Neuronal stem cell (in vitro differentiated cells): Measurements from ENCODE around the gene KRTAP10-7.

Experiments used
- DNase-seq: peaks from one replicate; pipeline ENCODE4 v3.0.0-alpha.2; 2013; ENCODE audit warnings: low spot score
- H2AFZ ChIP-seq: one replicate; pipeline ENCODE4 v1.6.1; 2013; ENCODE audit warnings: mild to moderate bottlenecking, low read length, inconsistent platforms
- H2AK5ac ChIP-seq: 2 replicates; pipeline ENCODE4 v1.6.1; 2013; ENCODE audit warnings: low read depth, mild to moderate bottlenecking, inconsistent platforms, low read length, moderate library complexity, mixed read lengths
- H2BK120ac ChIP-seq: 2 replicates; pipeline ENCODE4 v1.6.1; 2013; ENCODE audit warnings: low read depth, mild to moderate bottlenecking, inconsistent platforms, low read length, moderate library complexity, mixed read lengths
- H2BK12ac ChIP-seq: one replicate; pipeline ENCODE4 v1.6.1; 2013; ENCODE audit warnings: low read length, inconsistent platforms
- H2BK15ac ChIP-seq: 2 replicates; pipeline ENCODE4 v1.6.1; 2013; ENCODE audit warnings: mild to moderate bottlenecking, low read length, inconsistent platforms, mixed read lengths
- H2BK5ac ChIP-seq: one replicate; pipeline ENCODE4 v1.6.1; 2013; ENCODE audit warnings: inconsistent platforms, mild to moderate bottlenecking, low read length, moderate library complexity
- H3K14ac ChIP-seq: one replicate; pipeline ENCODE4 v1.6.1; 2013; ENCODE audit warnings: low read length, inconsistent platforms
- H3K18ac ChIP-seq: 2 replicates; pipeline ENCODE4 v1.6.1; 2013; ENCODE audit warnings: low read length, inconsistent platforms
- H3K23ac ChIP-seq: 2 replicates; pipeline ENCODE4 v1.6.1; 2013; ENCODE audit warnings: low read depth, mild to moderate bottlenecking, mixed read lengths, low read length, inconsistent platforms; ENCODE audit not compliant: poor library complexity
- H3K27ac ChIP-seq: replicated peaks from 3 replicates; pipeline ENCODE4 v1.5.1; 2013; ENCODE audit warnings: low read length, inconsistent platforms
- H3K27me3 ChIP-seq, 3 experiments: 2 replicates each; pipeline ENCODE4 v1.6.1; 2013; ENCODE audit warnings: low read length in 3 of 3, mild to moderate bottlenecking in 2 of 3, inconsistent platforms in 1 of 3, low read depth in 1 of 3, mixed read lengths in 1 of 3, moderate library complexity in 1 of 3; ENCODE audit not compliant: control insufficient read depth in 3 of 3, insufficient read depth in 3 of 3
- H3K36me3 ChIP-seq, 2 donors: replicated peaks in 1 of 2; 2 replicates each; pipeline ENCODE4 v1.6.1; 2013; ENCODE audit warnings: low read length in 2 of 2; ENCODE audit not compliant: control insufficient read depth in 2 of 2, insufficient read depth in 2 of 2
- H3K4ac ChIP-seq: 2 replicates; pipeline ENCODE4 v1.6.1; 2013; ENCODE audit warnings: inconsistent platforms, mild to moderate bottlenecking, low read length, moderate library complexity
- H3K4me1 ChIP-seq, 2 donors: 1 replicate in 1 of 2; 2 replicates in 1 of 2; pipeline ENCODE4 v1.6.1; 2013; ENCODE audit warnings: low read length in 2 of 2, low read depth in 1 of 2; ENCODE audit not compliant: control insufficient read depth in 2 of 2, insufficient read depth in 1 of 2
- H3K4me2 ChIP-seq: one replicate; pipeline ENCODE4 v1.6.1; 2013; ENCODE audit warnings: mild to moderate bottlenecking, low read length, inconsistent platforms; ENCODE audit not compliant: insufficient read depth, poor library complexity, severe bottlenecking
- H3K4me3 ChIP-seq, 2 donors: 2 replicates each; pipeline ENCODE4 v1.5.1; 2013; ENCODE audit warnings: low read length in 2 of 2, mild to moderate bottlenecking in 2 of 2, inconsistent platforms in 1 of 2, moderate library complexity in 1 of 2
- H3K79me1 ChIP-seq: one replicate; pipeline ENCODE4 v1.6.1; 2013; ENCODE audit warnings: low read depth, mild to moderate bottlenecking, inconsistent platforms, low read length, moderate library complexity
- H3K9ac ChIP-seq: one replicate; pipeline ENCODE4 v1.6.1; 2013; ENCODE audit warnings: mild to moderate bottlenecking, low read depth, low read length, inconsistent platforms; ENCODE audit not compliant: poor library complexity
- H3K9me3 ChIP-seq, 2 donors: replicated peaks in 1 of 2; 2 replicates each; pipeline versions ENCODE3 to v1.6.1; 2013; ENCODE audit warnings: low read length in 2 of 2, mild to moderate bottlenecking in 2 of 2, inconsistent platforms in 1 of 2, low read depth in 1 of 2, mixed read lengths in 1 of 2, moderate library complexity in 1 of 2; ENCODE audit not compliant: control insufficient read depth in 2 of 2, insufficient read depth in 1 of 2
- H4K8ac ChIP-seq: one replicate; pipeline ENCODE4 v1.6.1; 2013; ENCODE audit warnings: low read depth, mild to moderate bottlenecking, inconsistent platforms, low read length, moderate library complexity
- H4K91ac ChIP-seq: one replicate; pipeline ENCODE4 v1.6.1; 2013; ENCODE audit warnings: low read length, low read depth, mild to moderate bottlenecking, inconsistent platforms; ENCODE audit not compliant: poor library complexity
- WGBS, 2 donors: extraction: QIAGEN DNeasy Blood & Tissue Kit; methylation state at CpG; one replicate each; pipeline ENCODE4 v1.1.7; 2013; ENCODE audit warnings: missing lambda C conversion rate in 2 of 2, mixed read lengths in 1 of 2; ENCODE audit not compliant: insufficient read length in 2 of 2, insufficient replicate concordance in 1 of 2; ENCODE audit errors: extremely low coverage in 2 of 2; 5-methylcytosine and 5-hydroxymethylcytosine counted together

The KRTAP10-7 gene

GRCh38 chr21:44618504-44618903 lies 18.1 kb downstream of the KRTAP10-7 start:
- H2AFZ ChIP-seq, result no peak overlapping the region
- H3K4me2 ChIP-seq, result no peak overlapping the region
- H2BK15ac ChIP-seq, result no peak overlapping the region
- H3K9ac ChIP-seq, result no peak overlapping the region
- H3K27me3 ChIP-seq, result no peaks in the 10 kb centered on the region
- no peak overlapping the region for H3K4me3 ChIP-seq
- H3K18ac ChIP-seq, result no peak overlapping the region
- no peak overlapping the region for H2BK5ac ChIP-seq
- H3K79me1 ChIP-seq, result no peaks in the 10 kb centered on the region
- no peak overlapping the region for H2AK5ac ChIP-seq
- H3K36me3 ChIP-seq, result no peaks in the 10 kb centered on the region
- no peak overlapping the region for H2BK12ac ChIP-seq
- H3K23ac ChIP-seq, result no peak overlapping the region
- no peak overlapping the region for H4K8ac ChIP-seq
- no peak overlapping the region for H3K27ac ChIP-seq
- no CpG with 5 or more reads among the region's 4 CpGs for WGBS, 2 donors
- no peaks in the 10 kb centered on the region for H3K4me1 ChIP-seq
- H3K4ac ChIP-seq, result no peak overlapping the region
- no peak overlapping the region for H4K91ac ChIP-seq
- no peak overlapping the region for H2BK120ac ChIP-seq
- peaks cover 5% of the 10 kb centered on the region in 2 donors for H3K9me3 ChIP-seq
- no peak for DNase-seq
- H3K14ac ChIP-seq, result no peak overlapping the region

DNA sequence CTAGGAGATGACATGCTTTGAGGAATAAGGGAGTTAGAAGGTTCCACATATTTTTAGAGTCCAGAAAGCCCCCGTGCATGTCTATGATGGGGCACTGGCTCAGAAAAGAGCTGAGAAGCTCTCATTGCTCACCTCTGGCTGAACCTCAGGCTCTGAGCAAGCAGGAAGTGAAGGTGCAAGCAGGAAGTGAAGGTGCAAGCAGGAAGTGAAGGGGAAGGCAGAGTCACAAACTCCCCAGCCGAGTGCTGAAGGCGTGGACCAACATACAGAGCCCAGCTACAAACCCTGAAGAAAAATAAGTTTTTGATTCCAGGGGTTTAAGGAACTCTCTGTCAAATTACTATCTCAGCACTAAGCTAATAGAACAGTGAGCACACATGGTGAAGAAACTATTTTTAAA lies 18.5 kb downstream of the KRTAP10-7 start:
- H3K4me2 ChIP-seq, result no peak overlapping the region
- no CpG with 5 or more reads among the region's 3 CpGs for WGBS, 2 donors
- no peak for DNase-seq
- no peak overlapping the region for H3K27ac ChIP-seq
- H2BK120ac ChIP-seq, result no peak overlapping the region
- H3K4me1 ChIP-seq, result no peaks in the 10 kb centered on the region
- H3K27me3 ChIP-seq, result no peaks in the 10 kb centered on the region
- no peak overlapping the region for H3K14ac ChIP-seq
- H3K4ac ChIP-seq, result no peak overlapping the region
- H3K18ac ChIP-seq, result no peak overlapping the region
- H3K36me3 ChIP-seq, result no peaks in the 10 kb centered on the region
- no peak overlapping the region for H4K8ac ChIP-seq
- H3K23ac ChIP-seq, result no peak overlapping the region
- no peak overlapping the region for H2BK15ac ChIP-seq
- no peaks in the 10 kb centered on the region for H3K79me1 ChIP-seq
- H2AFZ ChIP-seq, result no peak overlapping the region
- H3K4me3 ChIP-seq, result no peak overlapping the region
- H2BK12ac ChIP-seq, result no peak overlapping the region
- H2AK5ac ChIP-seq, result no peak overlapping the region
- H4K91ac ChIP-seq, result no peak overlapping the region
- H3K9me3 ChIP-seq, result peaks cover 5% of the 10 kb centered on the region in 2 donors
- no peak overlapping the region for H2BK5ac ChIP-seq
- no peak overlapping the region for H3K9ac ChIP-seq

DNA sequence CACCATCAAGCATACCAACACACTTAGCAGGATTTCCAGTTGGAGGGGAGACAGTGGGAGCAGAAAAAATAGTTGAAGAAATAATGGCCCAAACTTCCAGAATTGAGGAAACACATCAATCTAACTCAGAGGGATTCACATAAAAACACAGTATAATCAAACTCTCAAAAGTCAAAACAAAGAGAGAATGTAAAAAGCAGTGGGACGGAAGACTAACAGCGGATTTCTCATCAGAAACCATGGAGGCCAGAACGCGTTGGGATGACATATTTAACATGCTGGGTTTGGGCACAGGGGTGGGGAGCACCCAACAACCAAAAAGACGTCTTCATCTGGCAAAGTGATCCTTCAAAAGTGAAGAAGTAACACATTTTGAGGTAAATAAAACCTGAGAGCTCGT lies 19.5 kb downstream of the KRTAP10-7 start:
- Histone ChIP-seq H3K14ac (no peak overlapping the region), H3K4me2 (no peak overlapping the region), H2BK15ac (no peak overlapping the region), H3K18ac (no peak overlapping the region), H3K23ac (no peak overlapping the region), H2BK12ac (no peak overlapping the region), H3K36me3 (no peaks in the 10 kb centered on the region), H3K9me3 (peaks cover 8 to 9% of the 10 kb centered on the region in 2 donors), H3K9ac (no peak overlapping the region), H4K8ac (no peak overlapping the region), H3K4me1 (no peaks in the 10 kb centered on the region), H3K4ac (no peak overlapping the region), H3K79me1 (no peaks in the 10 kb centered on the region), H4K91ac (no peak overlapping the region), H2BK120ac (no peak overlapping the region), H2BK5ac (no peak overlapping the region), H2AFZ (no peak overlapping the region), H3K27me3 (no peaks in the 10 kb centered on the region), H3K4me3 (no peak overlapping the region), H3K27ac (no peak overlapping the region), H2AK5ac (no peak overlapping the region)
- DNase-seq, result no peak
- no CpG with 5 or more reads among the region's 6 CpGs for WGBS, 2 donors

DNA sequence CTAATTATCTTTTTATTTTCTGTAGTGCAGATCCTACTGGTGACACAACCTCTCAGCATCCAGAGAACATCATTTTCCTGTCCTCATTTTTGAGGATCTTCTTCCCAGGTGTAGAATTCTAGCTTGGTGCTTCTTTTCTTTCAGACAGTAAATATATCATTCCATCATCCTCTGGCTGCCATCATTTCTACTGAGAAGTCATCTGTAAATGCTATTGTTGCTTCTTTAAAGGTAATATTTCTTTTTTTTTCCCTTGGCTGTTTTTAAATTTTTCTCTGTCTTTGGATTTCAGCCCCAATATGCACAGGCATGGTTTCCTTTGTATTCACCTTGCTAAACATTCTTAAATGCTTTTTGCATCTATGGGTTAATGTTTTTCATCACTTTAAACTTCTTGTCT lies 23.2 kb downstream of the KRTAP10-7 start:
- Histone ChIP-seq H2AFZ (no peak overlapping the region), H3K4me2 (no peak overlapping the region), H4K8ac (no peak overlapping the region), H2BK15ac (no peak overlapping the region), H3K18ac (no peak overlapping the region), H2BK12ac (no peak overlapping the region), H2AK5ac (no peak overlapping the region), H3K27me3 (no peaks in the 10 kb centered on the region), H2BK120ac (no peak overlapping the region), H3K36me3 (no peaks in the 10 kb centered on the region), H3K4ac (no peak overlapping the region), H4K91ac (no peak overlapping the region), H2BK5ac (no peak overlapping the region), H3K79me1 (no peaks in the 10 kb centered on the region), H3K9ac (no peak overlapping the region), H3K4me1 (no peaks in the 10 kb centered on the region), H3K27ac (no peak overlapping the region), H3K14ac (no peak overlapping the region), H3K23ac (no peak overlapping the region), H3K4me3 (no peak overlapping the region), H3K9me3 (peaks cover 8 to 10% of the 10 kb centered on the region in 2 donors)
- DNase-seq, result no peak
